AG09309 (cell line): Measurements from ENCODE around the gene CNTNAP1.

Experiments used
- DNase-seq: peaks from one replicate; pipeline ENCODE4 v3.0.0-alpha.2; 2010; ENCODE audit warnings: low read depth
- H3K4me3 ChIP-seq: 2 replicates; pipeline ENCODE4 v1.5.1; 2011; ENCODE audit warnings: mild to moderate bottlenecking, low read depth, low read length, moderate library complexity; ENCODE audit not compliant: control insufficient read depth
- CTCF ChIP-seq: IDR thresholded peaks from 2 replicates; pipeline ENCODE4 v1.5.1; 2011; ENCODE audit warnings: mild to moderate bottlenecking, low read depth, low read length, inconsistent platforms; ENCODE audit not compliant: insufficient read depth, control insufficient read depth; ENCODE audit errors: missing control alignments

The CNTNAP1 gene

GRCh38 chr17:42744806-42745617 lies 62.7 kb downstream of the CNTNAP1 start, which contains the start of gene EZH1:
Gene EZH1 (minus strand): TSS chr17:42745040. CDS start chr17:42728941, 16,099 bp downstream.
- H3K4me3 ChIP-seq: peak within 1 kb of the TSS; percentile 91
- peak; percentile 31 for DNase-seq
- no peak for TF ChIP-seq CTCF

- H3K4me3 ChIP-seq: no peak overlapping the region
- DNase-seq: no peak
- no peak for TF ChIP-seq CTCF
Observed at GRCh38 chr17:42748202-42748907, 66.0 kb downstream of the CNTNAP1 start.

DNA sequence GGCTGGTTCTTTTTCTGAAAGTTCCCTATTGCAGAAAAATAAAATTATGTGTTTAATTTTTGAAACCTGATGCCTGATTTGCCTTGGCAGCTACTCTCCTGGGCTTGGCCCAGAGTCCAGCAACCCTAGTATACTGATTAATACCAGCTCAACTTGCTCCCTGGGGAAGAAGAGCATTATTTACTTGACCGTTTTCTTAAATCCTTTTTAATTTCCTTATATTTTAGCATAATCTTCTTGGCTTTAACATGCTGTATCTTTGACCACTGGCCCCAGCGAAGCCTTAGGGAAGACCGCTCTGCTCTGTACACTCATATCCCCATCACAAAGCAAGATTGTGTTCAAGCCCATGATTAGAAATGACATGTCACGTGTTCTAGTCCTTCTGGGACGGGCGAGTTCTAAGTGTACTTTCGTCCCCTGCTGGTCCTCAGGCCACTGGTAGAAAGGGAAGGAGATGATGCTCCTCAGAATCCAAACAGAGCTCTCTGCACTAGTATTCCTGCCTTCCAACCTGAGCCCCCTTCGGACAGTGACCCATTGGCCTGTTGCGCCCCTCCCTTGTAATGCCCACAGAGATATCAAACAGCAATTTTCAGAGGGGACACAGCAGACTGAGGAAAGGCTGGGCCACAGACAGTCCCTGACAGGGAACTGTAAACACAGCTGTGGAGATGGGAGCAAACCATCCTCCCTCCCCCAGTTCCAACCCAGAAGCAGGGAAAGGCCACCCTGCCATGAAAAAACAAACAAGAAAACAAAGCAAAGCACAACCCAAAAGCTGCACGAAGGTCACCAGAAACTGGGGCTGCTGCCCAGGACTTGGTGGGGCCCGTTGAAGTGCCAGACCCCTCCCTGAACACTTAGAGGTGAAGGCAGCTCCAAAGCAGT lies 66.8 kb downstream of the CNTNAP1 start:
- no peak for TF ChIP-seq CTCF
- DNase-seq: no peak
- H3K4me3 ChIP-seq: no peak overlapping the region
